GM19463 (cell line): ENCODE data around the gene NFATC2IP.
"Not testable (repeated sequence)": the region's sequence is repeated elsewhere in the genome, so short reads cannot be mapped to it uniquely, and the experiment has no call there.

ENCODE experiments used
- ATAC-seq: cut with Tn5 transposase; IDR thresholded peaks from one replicate; pipeline ENCODE4 v1.9.1; 2021; ENCODE audit warnings: mild to moderate bottlenecking, moderate library complexity; ENCODE audit not compliant: unreplicated experiment

NFATC2IP gene

GRCh38 chr16:28990375-28991040 is 39.8 kb downstream of the NFATC2IP start:
- no peak for ATAC-seq

- no peak for ATAC-seq
Observed at GRCh38 chr16:28991687-28992086, 41.0 kb downstream of the NFATC2IP start.

GRCh38 chr16:28992496-28992895 is 41.8 kb downstream of the NFATC2IP start:
- no peak for ATAC-seq

GRCh38 chr16:28998837-28999236 is 48.1 kb downstream of the NFATC2IP start:
- ATAC-seq: no peak

- no peak for ATAC-seq
Observed at GRCh38 chr16:28999577-28999976, 48.8 kb downstream of the NFATC2IP start.

- ATAC-seq: no peak
Observed at GRCh38 chr16:29000019-29000418, 49.3 kb downstream of the NFATC2IP start.

GRCh38 chr16:29004496-29005139 is 53.9 kb downstream of the NFATC2IP start:
- not testable (repeated sequence) for ATAC-seq

GRCh38 chr16:29007730-29008593 is 57.2 kb downstream of the NFATC2IP start:
- ATAC-seq: no peak

GRCh38 chr16:29009050-29009837 is 58.5 kb downstream of the NFATC2IP start:
- no peak for ATAC-seq

- ATAC-seq: no peak
Observed at GRCh38 chr16:29009838-29010166, 59.1 kb downstream of the NFATC2IP start.

- ATAC-seq: no peak
Observed at GRCh38 chr16:29011112-29011511, 60.4 kb downstream of the NFATC2IP start.

- ATAC-seq: no peak
Observed at GRCh38 chr16:29011851-29012250, 61.1 kb downstream of the NFATC2IP start.

- no peak for ATAC-seq
Observed at GRCh38 chr16:29012913-29013553, 62.3 kb downstream of the NFATC2IP start.

- ATAC-seq: no peak
Observed at GRCh38 chr16:29014561-29015069, 63.9 kb downstream of the NFATC2IP start.
